Myocyte (in vitro differentiated cells): ENCODE results near the gene PLK2. TPM values are rescaled to one million over a fixed set of nuclear protein-coding genes. Genes with fewer than 3 reads are reported as not detected.

ENCODE experiments used
- DNase-seq: peaks from one replicate; pipeline ENCODE4 v3.0.0-alpha.2; 2012; ENCODE audit warnings: low read depth
- total RNA-seq: library from RNA; depleted of rRNA; stranded (reverse); fragments of >200 nt; gene quantifications from 2 replicates; pipeline ENCODE4 v1.2.3, GENCODE V29; 2014

The PLK2 gene
- total RNA-seq, 1 donor from 2014 or later = 171 TPM

DNA sequence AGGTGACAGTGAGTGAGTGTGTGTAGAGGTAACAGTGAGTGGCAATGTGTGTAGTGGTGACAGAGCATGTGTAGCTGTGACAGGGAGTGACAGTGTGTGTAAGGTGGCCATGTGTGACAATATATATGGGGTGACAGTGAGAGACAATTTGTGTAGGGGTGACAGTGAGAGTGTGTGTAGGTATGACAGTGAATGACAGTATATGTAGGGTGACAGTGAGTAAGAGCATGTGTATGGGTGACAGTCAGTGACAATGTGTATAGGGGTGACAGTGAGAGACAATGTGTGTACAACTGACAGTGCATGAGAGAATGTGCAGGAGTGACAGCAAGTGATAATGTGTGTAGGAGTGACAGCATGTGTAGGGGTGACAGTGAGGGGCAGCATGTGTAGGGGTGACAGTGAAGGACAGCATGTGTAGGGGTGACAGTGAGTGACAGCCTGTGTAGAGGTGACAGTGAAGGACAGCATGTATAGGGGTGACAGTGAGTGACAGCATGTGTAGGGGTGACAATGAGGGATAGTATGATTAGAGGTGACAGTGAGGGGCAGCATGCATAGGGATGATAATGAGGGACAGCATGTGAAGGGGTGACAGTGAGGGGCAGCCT is 21.3 kb upstream of the PLK2 start:
- DNase-seq = no peak

DNA sequence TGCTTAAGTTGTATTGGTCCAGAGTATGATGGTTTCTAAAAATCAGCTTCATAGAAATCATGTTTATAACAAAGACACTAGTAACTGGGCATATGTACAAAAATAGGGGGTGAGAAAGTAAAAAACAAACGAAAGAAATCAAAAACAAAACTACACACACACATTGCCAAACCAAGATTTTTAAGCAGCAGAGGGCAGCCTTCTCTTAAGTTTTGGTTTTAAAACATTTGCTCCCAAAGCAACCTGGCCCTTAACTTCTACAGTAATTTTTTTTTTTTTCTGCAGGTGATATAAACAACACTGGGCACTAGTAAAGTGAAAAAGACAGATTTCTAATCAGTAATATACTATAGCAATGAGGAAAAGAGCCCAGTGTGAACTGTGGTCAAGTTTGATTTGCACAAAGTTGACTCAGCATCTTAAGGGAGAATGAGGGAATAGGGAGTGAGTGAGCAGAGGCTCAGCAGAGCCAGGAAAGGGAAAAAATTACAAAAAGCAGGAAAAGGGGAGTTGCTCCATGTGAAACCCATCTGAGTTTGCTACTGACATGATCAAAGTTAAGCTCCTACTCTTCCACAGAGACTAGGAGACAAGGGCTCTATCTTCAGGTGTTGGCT is 18.0 kb upstream of the PLK2 start:
- peak; percentile 8 for DNase-seq

DNA sequence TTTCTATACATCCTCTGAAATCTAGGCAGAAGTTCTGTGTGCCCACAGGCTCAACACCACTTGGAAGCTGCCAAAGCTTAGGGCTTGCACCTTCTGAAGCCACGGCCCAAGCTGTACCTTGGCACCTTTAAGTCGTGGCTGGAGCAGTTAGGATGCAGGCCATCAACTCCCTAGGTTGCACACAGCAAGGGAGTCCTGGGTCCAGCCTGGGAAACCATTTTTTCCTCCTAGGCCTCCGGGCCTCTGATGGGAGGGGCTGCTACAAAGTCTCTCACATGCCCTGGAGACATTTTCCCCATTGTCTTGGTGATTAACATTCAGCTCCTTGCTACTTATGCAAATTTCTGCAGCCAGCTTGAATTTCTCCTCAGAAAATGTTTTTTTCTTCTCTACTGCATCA is 15.5 kb upstream of the PLK2 start:
- no peak for DNase-seq

DNA sequence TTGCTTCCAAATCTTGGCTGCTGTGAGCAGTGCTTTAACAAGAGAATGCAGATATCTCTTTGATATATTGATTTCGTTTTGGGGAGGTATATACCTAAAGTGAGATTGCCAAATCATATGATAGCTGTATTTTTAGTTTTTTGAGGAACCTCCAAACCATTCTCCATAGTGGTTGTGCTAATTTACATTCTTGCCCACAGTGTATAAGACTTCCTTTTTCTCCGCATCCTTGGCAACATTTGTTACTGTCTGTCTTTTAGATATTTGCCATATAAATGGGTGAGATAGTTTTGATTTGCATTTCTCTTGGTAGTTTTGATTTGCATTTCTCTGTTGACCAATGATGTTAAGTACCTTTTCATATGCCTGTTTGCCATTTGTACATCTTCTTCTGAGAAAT is 10.0 kb upstream of the PLK2 start:
- DNase-seq = no peak

DNA sequence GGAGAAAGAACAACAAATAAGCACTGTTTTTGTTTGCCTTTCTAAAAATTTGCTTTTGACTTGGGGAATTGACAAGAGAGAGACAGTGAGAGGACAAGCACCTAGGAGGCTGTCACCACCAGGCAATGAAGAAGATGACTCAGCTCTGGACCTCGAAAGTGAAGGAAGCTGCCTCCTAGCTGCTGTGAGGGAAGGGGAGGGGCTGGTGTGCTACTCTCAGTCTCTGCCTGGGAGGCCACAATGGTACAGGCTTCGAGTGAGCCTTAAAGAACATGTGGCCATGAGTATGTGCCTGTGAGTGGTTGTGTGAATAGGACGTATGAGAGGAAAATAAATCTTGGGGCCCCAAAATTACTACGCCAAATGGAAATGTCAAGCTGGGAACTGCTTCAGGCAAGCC is 7.1 kb upstream of the PLK2 start:
- peak; percentile 13 for DNase-seq

DNA sequence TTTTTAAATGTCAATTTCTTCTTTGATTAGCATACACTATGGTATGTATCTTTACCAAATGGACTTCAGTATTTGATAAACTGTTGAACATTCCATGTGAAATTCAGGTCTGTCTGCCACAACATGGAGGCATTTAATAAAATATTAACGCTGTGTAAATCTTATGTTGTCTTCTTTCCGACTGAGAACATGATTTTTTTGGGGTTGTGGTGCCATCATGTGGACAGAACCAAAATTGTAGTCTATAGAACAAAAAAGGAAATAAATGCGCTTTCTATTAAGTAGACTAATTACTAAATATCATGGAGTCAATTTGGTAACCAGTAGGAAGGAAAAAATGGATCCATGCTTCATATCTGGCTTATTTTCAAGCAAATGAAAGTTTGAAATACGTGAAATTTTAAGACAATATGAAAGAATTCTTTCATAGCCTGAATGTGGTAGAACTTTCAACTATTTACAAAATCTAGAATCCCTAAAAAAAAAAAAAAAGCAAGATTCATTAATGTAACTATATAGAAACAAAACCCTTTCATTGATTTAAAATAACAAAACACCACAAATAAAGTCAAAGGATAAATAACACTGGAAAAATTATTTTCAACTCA is 2.8 kb upstream of the PLK2 start:
- DNase-seq = peak; percentile 80

DNA sequence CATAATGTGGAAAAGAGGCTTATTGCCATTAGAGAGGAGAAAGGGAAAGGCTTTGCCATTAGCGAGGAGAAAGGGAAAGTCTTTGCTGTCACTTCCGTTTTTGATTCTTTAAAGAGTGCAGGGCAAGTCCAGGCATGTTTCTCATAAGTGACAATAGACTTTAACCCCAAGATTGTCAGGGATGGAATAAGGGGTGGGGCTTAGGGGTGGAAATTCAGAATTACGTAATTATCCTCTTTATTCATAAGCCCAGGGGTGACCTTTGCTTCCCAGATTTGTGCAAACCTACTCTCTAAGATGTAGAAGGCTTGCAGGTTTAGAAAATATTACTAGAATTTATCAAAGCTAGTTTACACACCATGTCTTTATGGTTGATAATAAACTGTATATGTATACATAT is 2.3 kb upstream of the PLK2 start:
- peak; percentile 41 for DNase-seq

DNA sequence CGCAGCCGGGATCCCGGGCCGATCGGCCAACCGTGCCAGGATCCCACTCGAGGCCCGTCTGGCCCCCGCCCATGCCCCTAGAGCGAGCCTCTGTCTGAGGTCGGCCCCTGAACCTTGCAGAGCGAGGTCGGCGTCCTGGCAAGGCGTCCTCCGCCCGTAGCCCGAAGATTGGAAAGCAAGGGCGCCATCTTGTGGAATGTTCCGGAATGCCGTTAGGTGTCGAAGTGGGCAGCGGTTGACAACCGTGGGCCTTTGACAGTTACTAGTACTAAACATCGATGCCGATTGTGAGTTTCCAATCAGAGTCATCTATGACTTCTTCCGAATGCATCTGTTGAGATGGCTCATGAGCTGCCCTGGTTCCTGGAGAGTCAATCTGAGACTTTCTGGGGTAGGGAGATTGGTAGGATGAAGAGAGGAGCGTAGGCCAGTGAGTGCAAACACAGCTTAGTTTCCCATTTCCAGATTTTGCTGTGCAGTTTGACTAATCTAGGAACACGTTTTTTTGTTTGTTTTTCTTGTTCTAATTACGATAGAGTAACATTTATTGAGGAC is 923 bp upstream of the PLK2 start:
- peak; percentile 95 for DNase-seq

DNA sequence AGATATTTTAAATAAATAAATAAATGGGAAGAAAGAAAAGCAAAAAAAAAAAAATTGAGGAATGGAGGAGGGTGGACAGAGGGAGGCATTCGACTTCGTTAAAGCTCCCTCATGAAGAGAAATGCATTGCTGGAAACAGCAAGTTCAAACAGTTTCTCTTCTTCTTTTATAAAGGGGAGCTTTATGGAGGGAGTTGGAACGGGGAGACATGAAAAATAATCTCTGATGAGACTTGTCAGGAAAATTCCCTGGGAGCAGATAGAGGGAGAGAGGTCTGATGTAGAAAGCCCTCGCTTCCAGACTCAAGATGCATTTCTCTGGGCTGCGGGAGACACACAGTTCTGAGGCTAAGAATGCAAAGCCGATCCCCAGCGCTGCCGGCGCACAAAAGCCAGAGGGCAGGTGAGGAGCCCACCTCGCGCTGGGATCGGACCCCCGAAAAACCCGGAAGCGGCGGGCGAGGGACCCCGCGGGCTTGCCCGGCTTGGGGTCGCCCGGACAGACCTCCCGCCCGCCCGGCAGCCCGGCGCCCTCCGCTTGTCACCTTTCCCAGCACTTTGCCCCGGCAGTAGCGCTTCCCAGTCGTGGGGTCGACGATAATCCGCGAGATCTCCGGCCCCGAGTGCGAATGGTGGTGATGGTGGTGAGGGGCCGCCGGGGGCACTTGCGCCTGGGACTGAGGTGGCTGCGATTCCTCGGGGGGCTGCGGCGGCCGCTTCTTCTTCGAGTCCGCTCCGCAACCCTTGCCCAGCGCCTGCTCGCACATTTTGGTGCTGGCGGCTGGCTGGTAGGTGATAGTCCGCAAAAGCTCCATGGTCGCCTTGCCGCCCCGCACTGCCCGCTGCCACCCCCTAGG is 512 bp downstream of the PLK2 start:
- DNase-seq = peak; percentile 61

DNA sequence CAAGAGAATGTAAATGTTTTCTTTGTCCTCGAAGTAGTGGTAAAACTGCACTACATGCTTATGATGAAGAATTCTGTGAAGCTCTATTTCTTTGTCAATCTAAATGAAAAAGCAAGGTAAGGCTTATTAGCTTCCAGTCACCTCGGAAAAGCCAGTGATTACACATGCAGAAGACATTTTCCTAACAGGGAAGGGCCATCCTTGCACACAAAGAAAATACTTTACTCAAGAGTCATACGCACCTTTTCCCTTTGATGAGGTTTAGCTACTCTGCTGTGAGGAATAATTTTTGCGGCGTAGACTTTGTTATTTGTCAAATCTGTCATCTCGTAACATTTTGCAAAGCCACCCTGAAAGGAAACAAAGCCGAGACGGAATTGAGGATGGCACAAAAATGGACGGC is 1.1 kb downstream of the PLK2 start:
- peak; percentile 53 for DNase-seq

DNA sequence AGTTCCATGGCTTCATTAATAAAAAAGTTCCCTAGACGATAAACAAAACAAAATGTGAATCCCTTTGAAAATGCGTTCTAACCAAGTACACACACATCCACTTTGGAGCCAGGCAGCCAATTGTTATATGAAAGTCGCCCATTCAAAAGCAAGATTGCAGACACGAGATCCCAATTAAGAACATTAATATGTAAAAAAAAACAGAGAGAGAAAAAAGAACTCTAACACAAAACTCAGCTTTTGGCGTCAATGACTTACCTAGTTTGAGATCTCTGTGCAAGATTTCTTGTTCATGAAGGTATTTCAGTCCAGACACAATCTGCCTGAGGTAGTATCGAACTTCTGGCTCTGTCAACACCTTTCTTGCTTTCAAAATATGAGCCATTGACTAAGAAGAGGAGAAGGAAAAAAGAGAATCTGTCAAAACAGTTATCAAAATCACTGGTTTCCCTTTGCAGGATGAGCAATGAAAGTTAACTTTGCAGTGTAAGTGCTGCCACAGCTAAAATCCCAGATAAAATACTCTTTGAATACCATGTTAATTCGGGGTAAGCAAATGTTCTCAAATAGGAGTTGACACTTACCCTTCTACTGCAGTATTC is 1.6 kb downstream of the PLK2 start:
- DNase-seq = no peak

DNA sequence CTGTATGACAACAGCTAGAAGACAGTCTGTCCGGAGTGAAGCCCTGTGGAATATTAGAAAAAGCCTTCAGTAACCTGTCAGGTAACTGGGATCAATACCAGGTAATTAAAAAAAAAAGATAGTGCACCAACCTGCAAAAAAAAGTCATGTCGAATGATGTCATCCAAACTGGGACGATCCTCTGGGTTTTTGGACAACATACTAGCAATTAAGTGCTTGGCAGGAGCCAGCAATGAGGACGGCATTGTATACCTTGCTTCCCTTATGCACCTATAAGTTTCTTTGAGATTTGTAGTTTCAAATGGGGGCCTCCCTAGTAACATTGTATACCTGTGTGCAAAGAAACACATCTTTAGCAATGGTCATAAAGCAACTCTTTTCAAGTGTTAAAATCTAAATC is 2.8 kb downstream of the PLK2 start:
- peak; percentile 10 for DNase-seq

DNA sequence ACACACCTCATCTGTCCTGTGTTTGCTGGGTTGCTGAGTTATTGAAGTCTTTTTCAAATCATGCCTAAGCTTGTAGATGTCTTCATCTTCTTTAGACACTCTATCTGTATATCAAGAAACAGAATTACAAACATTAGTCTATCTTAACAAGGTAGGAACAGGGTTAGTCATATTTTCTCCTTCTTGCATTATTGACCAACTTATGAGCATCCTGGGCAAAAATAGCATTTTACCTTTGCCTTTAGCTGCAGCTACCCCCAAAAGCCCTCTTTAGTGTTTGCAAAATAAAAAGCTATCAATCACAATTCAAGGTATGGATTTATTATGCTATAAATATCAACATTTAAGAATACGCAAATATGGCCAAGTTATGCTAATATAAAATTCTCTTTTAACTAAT is 3.4 kb downstream of the PLK2 start:
- no peak for DNase-seq

DNA sequence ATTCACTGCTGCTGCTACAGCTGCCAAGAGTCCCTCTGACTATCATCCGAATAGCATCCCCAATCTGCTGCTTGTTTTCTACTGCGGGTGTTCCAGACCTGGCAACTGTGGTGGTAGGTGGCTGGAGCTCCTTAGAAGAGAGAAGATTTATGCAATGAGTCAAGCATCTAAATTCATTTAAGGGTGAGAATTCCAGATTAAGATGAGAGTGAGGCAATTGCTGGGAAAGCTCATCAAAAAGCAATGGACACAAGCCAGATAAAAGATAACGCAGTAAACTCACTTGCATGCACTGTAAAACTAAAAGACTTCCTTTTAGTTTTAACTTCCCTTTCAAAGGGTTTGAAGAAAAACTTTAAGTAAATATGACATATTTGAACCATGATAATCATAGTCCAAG is 3.9 kb downstream of the PLK2 start:
- peak; percentile 39 for DNase-seq

DNA sequence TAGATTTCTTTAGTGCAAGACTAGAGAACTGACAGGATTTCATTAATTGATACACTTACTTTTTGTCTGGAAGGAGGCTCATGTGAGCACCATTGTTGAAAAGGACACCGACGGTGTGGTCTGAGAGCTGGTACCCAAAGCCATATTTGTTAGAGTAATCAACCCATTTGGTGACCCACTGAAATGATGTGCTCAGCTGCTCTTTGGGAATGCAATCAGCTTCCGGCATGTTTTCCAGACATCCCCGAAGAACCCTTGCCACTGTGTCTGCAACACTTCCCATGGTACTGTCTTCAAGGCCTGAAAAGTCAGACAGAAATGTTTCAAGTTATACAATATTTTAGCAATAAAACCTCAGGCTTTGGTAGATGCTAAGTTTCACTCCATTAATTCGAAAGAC is 4.4 kb downstream of the PLK2 start:
- peak; percentile 38 for DNase-seq

DNA sequence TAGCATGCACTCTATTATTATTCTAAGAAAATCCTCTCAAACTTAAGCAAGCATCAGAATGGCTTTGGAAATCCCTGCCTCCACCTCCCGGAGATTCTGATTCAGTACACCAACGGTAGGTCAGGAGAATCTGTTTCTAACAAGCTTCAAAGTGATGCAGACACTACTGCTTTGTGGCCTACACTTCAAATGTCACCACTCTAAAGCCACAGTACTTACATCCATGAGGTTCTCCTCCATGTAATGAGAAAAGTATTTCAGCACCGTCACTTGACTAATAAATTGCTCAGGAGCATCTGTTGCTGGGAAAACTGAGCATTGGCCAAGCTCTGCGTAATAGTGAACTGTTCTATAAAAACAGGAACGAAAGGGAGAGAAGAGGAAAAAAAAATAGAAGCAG is 4.8 kb downstream of the PLK2 start:
- peak; percentile 47 for DNase-seq

DNA sequence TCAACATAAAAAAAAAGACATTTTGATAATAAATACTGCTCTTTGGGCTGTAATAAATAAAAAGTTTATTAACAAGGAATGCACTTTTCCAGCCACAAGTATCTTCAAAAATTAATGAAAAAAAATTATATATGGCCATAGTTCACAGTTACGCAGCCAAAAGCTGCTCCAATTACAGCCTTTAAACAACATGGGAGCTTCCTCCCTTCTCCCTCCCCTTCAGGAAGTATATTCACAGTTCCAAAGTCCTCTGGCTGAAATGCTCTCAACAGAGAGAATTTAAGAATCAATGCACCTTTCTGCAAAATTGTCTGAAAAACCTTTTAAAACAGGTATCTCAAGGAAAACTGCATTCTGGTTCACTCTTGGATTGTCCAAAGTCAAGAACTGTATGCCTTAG is 5.9 kb downstream of the PLK2 start:
- DNase-seq = no peak

DNA sequence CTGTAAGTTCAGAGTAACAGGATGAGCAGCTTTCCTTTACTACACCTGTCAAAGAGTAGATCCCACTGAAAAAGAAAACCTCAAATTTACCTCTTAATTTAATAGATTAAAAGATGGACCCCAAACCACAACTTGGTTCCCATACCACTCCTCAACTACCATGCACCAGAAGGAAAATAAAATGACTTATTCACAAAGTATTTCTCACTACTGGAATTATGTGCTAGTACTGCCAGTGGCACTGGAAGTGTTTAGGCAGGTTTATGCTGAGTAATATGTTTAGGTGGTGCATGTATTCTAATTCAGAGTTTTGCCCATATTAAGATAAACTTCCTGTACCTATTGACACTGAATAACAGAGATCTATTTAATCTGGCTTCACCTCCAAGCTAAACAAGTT is 6.6 kb downstream of the PLK2 start:
- DNase-seq = peak; percentile 7

DNA sequence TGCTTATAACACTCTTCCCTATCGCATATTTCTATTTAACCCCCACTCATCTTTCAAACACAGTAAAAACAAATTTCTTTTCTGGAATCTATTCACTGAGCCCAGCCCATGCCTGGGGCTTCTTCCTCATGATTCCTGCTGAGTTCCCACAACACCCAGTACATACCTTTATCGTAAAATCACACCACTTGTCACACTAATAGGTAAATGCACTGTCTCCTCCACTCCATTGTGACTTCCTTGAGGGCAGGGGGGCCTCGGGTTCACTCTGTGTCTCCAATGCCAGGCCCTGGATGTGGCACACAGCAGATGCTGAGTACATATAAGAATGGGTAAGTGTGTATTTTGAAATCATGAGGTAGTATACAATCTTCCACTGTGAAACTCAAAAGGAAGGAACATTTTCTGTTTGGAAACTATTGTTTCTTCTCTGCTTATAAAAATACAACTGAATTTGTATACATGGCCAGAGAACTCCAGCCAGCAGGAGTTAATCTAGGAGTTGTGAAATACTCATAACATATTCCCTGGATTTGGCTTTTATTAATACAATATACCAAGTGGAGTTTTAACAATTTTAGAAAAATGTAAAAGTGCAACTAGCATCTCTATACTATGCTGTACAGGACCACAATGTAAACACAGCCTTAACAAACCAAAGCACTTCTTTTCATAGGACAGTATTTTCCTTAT is 7.2 kb downstream of the PLK2 start:
- no peak for DNase-seq

DNA sequence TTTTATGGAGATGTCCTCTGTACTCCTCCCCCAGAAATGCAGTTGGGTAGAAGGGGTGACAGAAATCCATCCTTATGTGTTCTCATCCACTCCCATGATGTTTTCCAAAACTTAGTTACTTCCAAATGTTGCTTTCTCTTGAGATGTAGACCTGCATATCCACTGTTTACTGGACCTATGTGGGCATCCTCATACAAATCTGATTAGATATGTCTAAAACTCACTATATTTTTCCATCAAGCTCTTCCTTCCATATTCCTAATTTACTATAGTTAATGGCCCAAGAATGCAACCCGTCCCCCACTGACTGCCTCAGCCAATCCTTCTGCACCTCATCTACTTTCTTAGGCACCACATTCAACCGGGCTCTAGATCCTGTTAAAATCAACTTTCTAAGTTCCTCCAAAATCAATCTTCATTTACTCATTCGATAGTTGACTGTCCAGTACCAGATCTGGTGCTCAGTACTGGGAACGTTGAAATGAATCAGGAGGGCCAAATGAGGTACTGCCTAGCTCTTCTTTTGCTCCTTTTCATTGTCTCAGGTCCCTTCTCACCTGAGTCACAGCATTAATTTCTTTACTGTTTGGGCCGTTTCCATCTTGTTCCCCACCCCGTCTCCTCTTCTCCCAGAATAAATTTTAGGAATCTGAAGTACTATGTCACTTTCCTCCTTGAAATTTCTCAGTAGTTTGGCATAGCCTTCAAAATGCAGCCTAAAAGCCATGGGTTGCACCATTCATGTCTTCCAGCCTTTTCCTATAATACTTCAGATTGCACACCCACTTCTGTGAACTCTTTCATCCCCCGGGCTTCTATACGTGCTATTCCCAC is 7.9 kb downstream of the PLK2 start:
- DNase-seq = peak; percentile 22
